ENCODE measurements around the gene COL1A1.

COL1A1 gene

DNA sequence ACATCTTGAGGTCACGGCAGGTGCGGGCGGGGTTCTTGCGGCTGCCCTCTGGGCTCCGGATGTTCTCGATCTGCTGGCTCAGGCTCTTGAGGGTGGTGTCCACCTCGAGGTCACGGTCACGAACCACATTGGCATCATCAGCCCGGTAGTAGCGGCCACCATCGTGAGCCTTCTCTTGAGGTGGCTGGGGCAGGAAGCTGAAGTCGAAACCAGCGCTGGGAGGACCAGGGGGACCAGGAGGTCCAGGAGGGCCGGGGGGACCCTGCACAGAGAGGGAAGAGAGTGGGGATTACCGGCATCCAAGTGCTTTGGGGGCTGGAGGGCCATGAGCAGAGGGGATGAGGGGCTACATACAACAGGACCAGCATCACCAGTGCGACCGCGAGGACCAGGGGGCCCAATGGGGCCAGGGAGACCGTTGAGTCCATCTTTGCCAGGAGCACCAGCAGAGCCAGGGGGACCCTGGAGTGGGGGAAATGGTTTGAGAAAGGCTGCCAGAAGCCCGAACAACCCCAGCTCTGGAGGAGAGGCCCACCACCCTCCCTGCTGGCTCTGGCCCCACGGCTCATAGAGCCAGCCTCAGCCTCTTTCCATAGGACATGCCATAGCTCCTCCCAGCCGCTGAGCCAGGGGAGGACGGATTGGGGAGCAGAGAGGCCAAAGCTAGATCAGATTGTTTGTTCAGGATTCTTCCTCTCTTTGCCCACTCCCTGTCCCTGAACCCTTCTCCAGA lies 14.6 kb downstream of the COL1A1 start:
- DNase-seq (ENCODE audit: low read depth, low spot score) = no peak

GRCh38 chr17:50185631-50186471 lies 15.6 kb downstream of the COL1A1 start:
- no peak for DNase-seq (ENCODE audit: low read depth, low spot score)

DNA sequence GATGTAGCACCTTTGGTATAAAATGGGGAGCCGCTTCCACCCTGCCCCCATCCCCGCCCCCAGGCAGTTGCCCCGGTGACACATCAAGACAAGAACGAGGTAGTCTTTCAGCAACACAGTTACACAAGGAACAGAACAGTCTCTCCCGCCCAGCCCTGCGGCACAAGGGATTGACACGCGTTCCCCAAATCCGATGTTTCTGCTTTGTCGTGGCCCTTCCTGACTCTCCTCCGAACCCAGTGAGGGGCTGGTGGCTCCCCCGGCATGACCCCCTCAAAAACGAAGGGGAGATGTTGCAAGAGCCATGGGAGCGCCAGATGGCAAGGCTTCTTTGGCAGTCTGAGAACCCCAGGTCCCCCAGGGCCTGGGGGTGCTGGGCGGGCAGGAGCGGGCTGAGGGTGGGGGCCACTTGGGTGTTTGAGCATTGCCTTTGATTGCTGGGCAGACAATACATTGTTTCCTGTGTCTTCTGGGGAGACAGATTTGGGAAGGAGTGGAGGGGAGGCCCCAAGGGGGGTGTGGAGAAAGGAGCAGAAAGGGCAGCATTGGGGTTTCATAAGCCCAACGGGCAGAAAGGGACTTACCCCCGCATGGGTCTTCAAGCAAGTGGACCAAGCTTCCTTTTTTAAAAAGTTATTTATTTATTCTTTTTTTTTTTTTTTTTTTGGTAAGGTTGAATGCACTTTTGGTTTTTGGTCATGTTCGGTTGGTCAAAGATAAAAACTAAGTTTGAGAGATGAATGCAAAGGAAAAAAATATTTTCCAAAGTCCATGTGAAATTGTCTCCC lies 16.6 kb downstream of the COL1A1 start:
- DNase-seq (ENCODE audit: low read depth, low spot score) = no peak

DNA sequence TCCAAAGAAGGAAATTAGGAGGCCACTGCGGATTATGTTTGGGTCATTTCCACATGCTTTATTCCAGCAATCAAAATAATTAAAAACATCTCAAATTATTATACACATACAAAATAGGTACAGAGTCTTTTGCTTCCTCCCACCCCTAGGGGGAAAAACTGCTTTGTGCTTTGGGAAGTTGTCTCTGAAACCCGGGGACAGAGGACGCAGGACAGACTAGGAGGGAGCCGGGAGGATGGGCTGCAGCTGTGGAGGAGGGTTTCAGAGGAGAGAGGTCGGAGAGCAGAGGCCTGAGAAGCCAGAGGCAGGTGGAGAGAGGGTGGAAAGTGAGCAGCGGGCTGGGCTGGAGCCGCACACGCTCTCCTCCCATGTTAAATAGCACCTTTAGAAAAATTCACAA lies 17.4 kb downstream of the COL1A1 start:
- DNase-seq (ENCODE audit: low read depth, low spot score) = peak; percentile 38

DNA sequence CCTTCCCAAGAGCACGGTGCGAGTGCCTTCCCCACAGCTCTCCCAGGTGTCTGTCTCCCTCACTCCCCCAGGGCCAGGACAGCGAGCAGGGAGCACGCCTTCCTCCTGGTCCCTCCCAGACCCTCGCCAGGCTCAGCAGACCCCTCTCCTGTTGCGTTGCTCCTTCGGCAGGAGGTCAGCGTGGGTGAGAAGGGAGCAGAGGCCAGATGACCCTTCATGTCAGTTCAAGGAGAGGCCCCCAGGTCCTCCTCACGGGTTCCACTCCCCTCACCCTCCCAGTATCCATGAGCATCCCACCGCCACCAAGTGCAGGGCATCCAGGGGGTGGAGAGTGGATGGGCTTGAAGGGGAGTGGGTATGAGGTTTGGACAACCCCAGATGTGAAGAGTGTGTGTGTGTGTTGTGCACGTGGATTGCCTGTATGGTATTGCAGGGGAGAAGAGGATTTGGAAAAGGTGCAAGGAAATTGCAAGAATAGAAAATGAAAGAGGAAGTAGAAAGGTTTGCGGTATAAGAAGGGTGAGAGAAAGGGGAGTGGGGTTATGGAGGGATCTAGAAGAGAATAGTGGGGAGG lies 17.9 kb downstream of the COL1A1 start:
- DNase-seq (ENCODE audit: low read depth, low spot score) = no peak

- no peak for DNase-seq (ENCODE audit: low read depth, low spot score)
Measured at GRCh38 chr17:50182783-50183420, 18.5 kb downstream of the COL1A1 start.

DNA sequence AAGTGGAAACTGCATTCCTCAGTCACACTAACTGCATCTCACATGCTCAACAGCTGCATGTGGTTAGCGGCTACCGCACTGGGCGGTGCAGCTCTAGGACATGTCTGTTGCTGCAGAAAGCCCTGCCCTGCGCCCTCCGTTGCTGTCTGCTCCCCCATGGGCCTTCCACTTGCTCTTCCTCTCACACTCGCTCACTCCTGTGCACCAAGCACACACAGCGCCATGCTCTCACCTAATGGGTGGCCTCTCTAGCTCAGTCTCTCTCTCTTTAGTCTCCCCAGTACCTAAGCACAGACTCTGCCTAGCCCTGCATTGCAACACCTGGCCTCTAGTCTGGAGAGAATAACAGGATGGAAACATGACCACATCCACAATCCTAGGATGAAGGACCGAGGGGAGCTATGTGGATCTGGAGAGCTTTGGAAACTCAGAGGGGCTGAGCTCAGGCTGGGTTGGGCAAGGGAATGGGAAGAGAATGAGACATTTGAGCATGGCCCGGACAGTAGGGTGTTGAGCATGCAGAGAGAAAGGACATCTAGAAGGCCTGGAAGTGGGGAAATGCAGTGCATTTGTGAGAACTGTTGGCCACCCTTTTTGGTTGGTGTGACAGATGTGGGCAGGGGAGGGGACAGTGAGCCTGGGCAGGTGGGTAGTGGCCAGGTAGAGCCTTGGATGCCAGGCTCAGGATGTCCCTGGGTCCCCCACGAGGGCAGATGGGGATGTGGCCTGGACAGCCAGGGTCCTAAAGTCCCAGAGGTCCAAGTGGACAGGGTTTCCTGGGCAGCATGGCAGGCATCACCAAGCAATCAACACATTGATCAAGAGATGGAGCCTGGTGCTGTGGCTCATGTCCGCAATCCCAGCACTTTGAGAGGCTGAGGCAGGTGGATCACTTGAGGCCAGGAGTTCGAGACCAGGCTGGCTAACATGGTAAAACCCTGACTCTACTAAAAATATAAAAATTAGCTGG lies 19.6 kb downstream of the COL1A1 start:
- no peak for DNase-seq (ENCODE audit: low read depth, low spot score)

- no peak for DNase-seq (ENCODE audit: low read depth, low spot score)
Measured at GRCh38 chr17:50181144-50181543, 20.3 kb downstream of the COL1A1 start.

DNA sequence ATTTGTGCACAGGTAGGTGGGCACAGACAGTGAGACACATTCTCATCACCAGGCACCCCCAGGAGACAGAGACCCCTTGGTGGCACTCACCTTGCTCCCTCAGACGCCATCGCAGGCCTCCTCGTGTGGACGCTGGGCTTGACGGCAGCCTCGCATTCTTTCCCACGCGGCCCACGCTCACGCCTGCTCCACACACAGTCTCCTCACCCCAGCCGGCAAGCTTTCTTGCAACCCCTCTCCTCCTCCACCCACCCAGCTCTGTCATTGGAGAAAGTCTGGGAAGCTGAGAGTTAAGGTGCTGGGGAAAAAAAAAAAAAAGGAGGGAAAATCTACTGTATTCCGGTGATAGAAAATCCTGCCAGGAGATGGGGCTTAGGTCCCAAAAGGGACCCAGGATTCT lies 20.8 kb downstream of the COL1A1 start:
- DNase-seq (ENCODE audit: low read depth, low spot score) = no peak

GRCh38 chr17:50180111-50180510 lies 21.3 kb downstream of the COL1A1 start:
- DNase-seq (ENCODE audit: low read depth, low spot score) = no peak

DNA sequence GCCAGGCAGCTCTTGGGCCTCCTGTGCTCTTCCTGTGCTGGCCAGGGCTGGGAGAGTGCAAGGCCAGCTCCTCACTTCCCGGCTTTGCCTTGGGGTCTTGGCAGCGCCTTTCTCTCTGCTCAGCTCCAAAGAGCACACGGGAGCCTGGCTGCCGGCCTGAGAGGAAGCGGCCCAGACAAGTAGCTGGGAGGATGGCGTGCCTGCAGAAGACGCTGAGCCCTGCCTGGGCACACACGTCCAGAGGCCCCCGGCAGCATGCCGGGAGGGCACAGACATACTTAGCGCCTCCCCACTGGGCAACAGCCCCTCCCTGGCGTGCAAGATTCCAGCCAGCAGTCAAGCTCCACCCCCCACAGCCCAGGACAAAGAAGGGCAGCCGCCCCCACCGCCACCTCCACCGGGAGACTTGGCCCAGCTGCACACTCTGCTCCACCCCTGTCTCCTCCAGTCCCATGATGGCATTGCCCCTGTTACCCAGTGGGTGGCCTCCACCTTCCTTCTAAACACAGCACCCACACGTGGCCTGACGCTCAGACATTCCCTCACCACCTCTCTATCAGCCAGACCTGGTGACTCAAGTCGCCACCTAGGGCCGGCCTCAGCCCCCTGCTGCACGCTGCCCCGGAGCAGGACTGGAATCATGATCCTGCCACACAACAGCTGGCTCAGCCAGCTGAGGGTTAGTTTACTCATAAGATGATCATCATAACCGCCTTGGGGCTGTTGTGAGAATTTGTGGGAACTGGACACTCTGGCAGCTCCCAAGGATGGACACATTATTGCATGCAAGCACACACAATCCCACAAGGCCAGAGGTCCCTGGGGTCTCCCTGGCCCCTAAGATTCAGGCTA lies 23.2 kb downstream of the COL1A1 start:
- peak; percentile 87 for DNase-seq (ENCODE audit: low read depth, low spot score)

- DNase-seq (ENCODE audit: low read depth, low spot score) = no peak
Measured at GRCh38 chr17:50177476-50177875, 24.0 kb downstream of the COL1A1 start.

- no peak for DNase-seq (ENCODE audit: low read depth, low spot score)
Measured at GRCh38 chr17:50176559-50177357, 24.7 kb downstream of the COL1A1 start.

DNA sequence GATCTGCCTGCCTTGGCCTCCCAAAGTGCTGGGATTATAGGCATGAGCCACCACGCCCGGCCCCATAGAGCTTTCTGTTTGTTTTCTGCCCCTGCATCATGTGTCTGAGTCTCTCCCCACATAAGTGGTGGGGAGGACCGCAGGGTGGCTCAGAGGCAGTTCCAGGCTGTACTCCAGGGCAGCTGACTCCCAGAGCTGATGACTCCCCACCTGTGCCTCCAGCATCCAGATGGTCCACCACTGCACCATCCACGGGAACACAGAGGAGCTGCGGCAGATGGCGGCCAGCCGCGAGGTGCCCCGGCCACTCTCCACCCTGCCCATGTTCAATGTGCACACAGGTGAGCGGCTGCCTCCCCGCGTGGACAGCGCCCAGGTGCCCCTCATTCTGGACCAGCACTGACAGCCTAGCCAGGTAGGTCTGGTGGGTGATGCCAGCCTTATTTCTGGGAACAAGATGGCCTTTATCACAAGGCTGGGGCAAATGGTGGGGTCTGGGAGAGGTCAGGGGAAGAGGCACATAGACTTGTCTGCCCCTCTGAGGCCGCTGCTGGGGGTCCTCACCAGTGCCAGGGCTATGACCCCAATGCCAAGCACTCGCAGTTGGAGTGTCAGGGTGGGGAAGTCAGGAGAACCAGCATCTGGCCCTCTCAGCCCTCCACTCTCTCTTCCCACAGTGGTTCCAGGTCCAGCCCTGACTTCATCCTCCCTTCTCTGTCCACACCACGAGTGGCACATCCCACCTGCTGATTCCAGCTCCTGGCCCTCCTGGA lies 26.2 kb downstream of the COL1A1 start:
- no peak for DNase-seq (ENCODE audit: low read depth, low spot score)

- DNase-seq (ENCODE audit: low read depth, low spot score) = no peak
Measured at GRCh38 chr17:50174444-50174843, 27.0 kb downstream of the COL1A1 start.

GRCh38 chr17:50173335-50173941 lies 28.0 kb downstream of the COL1A1 start:
- DNase-seq (ENCODE audit: low read depth, low spot score) = peak; percentile 66

- DNase-seq (ENCODE audit: low read depth, low spot score) = no peak
Measured at GRCh38 chr17:50172936-50173334, 28.5 kb downstream of the COL1A1 start.

Data from ELF-1 (cell line).